GM20000 (cell line): ENCODE results near the gene MARCOL.

Experiments
- DNase-seq: peaks from one replicate; pipeline ENCODE4 v3.0.0; 2012; ENCODE audit warnings: low spot score
- TF ChIP-seq, protein P1 (sequence below): IDR thresholded peaks from 2 replicates; pipeline ENCODE4 v1.5.1; 2012; ENCODE audit warnings: mild to moderate bottlenecking, control low read depth; ENCODE audit errors: extremely low read depth, missing control alignments

Gene MARCOL, protein sequence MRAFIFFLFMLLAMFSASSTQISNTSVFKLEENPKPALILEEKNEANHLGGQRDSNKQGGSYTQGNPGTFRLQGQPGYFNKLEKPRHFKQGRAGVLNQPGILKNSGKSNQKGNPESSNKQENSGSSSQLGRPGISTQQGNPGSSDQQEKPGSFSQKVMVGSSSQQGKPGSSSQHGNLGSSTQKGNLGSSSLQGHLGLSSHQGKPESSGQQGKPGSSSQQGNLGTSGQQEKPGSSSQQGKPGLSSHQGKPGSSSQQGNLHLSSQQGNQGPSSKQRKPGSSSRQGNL

DNA sequence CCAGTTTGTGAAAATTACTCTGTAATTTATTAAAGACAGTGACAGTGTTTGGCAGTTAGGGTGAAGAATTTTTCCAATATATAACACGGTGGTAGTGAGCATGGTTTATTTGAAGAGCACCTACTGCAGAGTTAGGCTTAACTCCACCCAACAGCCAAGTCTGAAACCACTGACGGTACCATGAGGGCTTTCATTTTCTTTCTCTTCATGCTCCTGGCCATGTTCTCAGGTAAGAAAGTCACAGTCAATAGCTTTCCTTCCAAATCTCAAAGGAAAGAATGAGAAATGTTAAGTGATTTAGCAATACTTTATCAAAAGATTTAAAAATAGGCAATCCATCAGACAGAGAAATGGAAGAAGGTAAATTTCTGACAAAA, at the start of gene MARCOL:
TSS of gene MARCOL (plus strand) at position 108 of the 377 bp plus-strand sequence. CDS start at position 181, 73 bp downstream.
- TF ChIP-seq, protein P1, sequence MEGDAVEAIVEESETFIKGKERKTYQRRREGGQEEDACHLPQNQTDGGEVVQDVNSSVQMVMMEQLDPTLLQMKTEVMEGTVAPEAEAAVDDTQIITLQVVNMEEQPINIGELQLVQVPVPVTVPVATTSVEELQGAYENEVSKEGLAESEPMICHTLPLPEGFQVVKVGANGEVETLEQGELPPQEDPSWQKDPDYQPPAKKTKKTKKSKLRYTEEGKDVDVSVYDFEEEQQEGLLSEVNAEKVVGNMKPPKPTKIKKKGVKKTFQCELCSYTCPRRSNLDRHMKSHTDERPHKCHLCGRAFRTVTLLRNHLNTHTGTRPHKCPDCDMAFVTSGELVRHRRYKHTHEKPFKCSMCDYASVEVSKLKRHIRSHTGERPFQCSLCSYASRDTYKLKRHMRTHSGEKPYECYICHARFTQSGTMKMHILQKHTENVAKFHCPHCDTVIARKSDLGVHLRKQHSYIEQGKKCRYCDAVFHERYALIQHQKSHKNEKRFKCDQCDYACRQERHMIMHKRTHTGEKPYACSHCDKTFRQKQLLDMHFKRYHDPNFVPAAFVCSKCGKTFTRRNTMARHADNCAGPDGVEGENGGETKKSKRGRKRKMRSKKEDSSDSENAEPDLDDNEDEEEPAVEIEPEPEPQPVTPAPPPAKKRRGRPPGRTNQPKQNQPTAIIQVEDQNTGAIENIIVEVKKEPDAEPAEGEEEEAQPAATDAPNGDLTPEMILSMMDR: no peak
- no peak for DNase-seq

DNA sequence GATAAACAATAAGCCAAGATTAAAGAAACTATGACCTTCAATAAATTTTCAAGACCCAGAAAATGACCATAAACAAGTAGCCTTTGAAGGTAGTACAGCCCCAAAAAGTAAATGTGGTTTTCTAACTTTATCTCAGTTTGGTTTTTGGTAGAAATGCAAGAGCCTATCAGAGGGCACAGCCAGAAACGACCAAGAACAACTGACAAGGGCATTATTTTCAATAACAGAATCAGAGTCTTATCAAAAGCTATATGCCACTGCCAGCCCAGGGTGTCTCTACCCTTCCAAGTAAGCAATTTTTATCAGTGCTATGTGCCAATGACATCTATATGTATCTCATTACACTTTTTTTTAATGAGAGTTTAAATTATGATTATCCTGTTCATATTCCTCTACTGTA, 47.3 kb upstream of the MARCOL start:
- no peak for DNase-seq

DNA sequence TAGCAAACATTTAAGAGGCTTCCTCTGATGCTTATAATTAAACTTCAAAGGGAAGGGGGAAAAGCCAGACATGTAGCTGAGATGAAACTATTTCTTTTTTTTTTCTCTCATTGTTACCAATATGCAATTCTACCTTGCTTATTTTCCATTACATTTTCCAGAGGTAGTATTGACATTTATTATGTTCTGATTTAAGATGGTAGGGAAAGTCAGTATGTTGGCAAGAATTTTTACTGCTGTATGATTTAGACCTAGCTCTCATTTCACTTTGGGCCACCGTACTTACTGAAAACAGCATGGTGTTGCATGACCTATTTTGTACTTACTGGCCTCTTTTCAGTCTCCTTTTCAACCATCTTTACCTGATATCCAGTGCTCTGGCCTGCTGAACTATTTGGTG, 45.1 kb upstream of the MARCOL start:
- DNase-seq: no peak
- TF ChIP-seq, protein P1: no peak

More for the DNA sequence above, 47.3 kb upstream of the MARCOL start:
- TF ChIP-seq, protein P1: no peak

DNA sequence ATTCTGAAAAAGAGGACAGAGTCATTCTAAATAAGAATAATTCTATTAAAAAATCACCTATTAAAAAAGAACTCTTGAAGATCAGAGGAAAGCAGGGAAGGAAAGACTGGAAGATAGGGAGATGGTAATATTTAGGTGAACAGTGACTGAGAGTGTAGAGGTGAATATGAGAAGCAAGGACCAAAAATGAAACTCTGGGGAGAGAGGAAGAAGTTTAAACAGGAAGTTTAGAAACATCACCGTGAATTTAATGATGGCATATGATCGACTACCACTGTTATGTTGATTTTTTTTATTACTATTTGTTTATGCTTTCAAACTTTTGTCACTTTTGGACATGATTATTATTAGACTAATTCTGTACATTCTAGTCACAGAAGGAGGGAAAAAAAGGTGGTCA, 37.2 kb upstream of the MARCOL start:
- TF ChIP-seq, protein P1: no peak
- DNase-seq: no peak

DNA sequence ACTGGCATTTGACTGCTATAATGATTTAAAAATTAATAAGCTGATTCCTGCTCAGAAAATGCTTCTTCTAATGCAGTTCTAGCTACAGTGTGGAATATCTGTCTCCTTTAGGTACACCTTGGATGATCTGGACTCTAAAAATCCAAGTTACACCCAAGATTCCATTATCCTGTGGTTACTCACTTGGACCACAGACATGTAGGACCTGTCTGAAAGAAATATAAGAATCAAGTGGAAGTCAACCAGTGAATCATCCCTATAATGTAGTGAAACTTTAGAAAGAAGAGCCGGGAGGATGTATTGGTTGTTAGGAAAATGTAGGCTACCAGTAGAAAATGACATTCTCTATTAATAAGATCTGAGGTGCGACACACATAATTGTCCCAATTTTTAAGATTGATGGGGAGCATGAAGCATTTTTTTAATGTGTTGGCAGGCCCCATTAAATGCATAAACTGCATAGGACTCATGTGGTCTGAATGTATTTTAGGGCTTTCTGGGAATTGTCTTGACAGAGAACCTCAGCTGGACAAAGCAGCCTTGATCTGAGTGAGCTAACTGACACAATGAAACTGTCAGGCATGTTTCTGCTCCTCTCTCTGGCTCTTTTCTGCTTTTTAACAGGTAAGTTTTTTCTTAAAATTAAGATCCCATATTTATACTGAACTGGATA, 35.7 kb upstream of the MARCOL start, which contains the start of gene SPINK6:
TSS of gene SPINK6 (plus strand) at position 512 of the 673 bp plus-strand sequence. CDS start at position 567, 55 bp downstream.
- DNase-seq: no peak
- TF ChIP-seq, protein P1: no peak

DNA sequence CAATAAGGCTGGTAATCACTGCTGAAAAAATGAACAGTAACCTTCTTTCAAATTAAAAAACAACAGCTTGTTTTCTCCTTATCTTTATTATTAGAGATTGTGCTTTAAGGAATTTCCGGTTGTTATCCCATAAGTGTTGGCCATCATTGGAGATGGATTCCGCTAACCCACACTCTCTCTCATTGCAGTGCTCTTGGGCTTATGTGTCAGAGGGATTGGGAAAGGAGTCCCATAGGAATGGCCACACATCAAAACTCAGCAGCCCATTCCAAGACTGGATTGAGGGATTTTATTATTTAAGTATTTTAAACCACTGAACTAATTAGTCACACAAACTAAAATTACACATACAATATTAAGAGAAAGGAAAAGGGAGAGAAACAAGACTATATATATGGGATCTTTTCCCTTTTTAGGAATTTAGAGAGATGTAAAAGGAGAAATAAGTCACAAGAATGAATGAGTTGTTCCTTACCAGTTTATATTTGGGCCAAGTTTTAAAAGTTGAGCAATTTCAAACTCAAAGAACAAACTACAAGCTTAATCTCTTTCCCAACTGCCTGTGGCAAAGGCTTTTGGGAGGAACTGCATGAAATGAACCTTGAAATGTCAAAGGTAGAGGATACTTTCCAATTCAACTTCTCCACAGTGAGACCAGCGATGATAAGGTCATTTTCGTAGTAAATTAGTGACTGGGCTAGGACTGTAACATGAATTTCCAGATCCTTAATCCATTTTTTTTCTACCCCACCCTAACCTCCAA, 33.1 kb upstream of the MARCOL start:
- no peak for DNase-seq
- TF ChIP-seq, protein P1: no peak

DNA sequence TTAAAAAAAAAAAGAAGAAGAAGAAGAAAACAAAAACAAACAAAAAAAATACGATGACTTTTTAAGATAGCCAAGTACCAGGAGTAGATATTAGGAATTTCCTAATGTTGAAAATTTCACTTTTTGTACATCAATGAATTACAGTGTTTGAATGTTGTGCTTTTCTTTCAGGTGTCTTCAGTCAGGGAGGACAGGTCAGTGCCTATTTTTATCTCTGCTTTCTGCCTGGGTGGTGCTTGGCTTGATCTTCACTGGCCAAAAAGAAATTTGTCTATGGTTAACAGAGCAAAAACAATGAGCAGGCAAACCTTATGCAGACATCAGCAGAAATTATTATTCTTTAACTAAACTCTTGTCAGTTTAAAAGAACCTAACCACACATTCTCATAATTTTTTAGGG, 32.5 kb upstream of the MARCOL start:
- TF ChIP-seq, protein P1: no peak

More for the DNA sequence above, 32.5 kb upstream of the MARCOL start:
- DNase-seq: no peak
